Measurements from ENCODE around the gene CCDC97.

The CCDC97 gene

DNA sequence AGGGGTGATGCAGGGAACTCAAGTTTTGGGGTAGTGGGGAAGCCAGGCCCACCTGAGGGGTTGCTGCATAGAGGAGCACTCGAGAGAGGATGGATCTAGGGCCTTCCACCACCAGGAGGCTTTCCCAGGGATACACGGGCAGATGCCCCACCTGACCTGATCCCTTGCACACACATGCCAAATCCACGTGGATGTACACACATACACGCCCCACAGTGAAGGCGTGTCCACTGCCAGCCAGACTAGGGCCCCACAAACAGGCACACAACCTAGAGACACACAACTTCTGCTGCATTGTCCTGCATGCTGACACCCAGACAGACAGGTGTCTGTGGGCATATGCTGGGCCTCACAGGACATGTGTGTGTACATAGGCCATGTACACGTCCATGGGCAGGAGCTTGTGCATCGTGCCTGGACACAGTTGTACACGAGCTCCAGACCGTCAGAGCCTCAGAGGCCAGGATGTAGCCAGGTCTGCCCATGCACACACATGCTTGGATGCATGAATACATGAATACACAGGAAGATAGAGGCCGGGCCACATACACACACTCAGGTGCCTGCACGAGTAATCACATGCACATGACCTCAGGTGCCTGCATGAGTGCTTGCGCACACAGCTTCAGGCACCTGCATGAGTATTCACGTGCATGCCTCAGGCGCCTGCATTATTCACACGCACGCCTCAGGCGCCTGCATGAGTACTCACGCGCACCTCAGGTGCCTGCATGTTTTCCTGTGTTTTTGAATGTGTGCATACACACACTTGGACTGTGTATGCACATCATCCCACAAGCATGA, 8.9 kb downstream of the CCDC97 start:
- H3K4me3 ChIP-seq (ENCODE audit: low read depth, low read length) = no peak overlapping the region

DNA sequence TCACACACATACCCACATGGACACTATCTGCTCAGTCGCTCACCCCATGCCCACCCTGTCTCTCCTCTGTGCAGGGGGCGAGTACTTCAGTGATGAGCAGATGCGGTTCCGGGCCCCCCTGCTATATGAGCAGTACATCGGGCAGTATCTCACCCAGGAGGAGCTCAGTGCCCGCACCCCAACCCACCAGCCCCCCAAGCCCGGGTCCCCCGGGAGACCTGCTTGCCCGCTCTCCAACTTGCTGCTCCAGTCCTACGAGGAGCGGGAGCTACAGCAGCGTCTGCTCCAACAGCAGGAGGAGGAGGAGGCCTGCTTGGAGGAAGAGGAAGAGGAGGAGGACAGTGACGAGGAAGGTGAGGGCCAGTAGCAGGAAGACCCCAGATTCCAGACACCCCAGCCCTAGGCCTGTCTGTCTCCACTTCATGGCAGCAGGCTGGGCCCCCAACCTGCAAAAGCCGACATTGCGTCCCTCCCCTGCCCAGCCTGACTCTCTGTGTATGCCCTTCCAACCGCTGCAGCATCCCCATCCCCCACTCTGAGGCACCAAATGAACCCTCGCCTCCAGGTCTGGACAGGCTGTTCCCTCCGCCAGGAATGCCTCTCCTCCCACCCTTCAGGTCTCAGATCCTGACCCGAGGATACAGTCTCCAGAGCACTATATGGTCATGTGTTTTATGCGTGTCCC, 9.7 kb downstream of the CCDC97 start:
- H3K4me3 ChIP-seq (ENCODE audit: low read depth, low read length) = no peak overlapping the region

DNA sequence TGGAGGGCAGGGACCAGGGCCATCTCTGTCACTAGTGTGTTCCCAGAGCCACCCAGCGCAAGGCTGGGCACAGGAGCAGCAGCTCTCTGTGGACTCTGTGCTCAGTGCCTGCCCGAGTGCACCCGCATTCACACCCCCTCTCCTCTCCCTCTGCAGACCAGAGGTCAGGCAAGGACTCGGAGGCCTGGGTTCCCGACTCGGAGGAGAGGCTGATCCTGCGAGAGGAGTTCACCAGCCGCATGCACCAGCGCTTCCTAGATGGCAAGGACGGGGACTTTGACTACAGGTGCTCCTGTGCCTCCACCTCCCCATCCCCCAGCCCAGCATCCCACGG, 10.2 kb downstream of the CCDC97 start:
- no peak overlapping the region for H3K4me3 ChIP-seq (ENCODE audit: low read depth, low read length)

- H3K4me3 ChIP-seq (ENCODE audit: low read depth, low read length) = no peak overlapping the region
Observed at GRCh38 chr19:41320568-41320967, 10.6 kb downstream of the CCDC97 start.

DNA sequence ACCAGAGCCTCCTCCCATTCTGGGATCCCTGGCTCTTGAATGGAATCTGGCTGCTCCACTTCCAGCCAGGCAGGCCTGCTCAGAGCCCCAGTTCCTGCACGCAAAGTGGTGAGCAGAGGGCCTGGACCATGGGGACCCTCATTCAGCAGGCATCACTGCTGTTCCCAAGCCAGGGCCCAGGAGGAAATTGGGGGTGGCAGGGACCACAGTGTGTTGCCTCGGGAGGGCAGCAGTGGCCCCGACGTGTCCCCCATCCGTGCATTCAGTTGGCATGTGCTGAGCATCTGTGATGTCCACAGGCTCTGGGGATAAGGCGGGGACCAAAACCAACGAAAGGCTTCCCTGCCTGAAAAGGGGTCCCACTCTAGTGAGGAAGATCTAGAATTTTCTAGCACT, 11.2 kb downstream of the CCDC97 start:
- H3K4me3 ChIP-seq (ENCODE audit: low read depth, low read length) = no peak overlapping the region

- no peak overlapping the region for H3K4me3 ChIP-seq (ENCODE audit: low read depth, low read length)
Observed at GRCh38 chr19:41321600-41322270, 11.8 kb downstream of the CCDC97 start.

DNA sequence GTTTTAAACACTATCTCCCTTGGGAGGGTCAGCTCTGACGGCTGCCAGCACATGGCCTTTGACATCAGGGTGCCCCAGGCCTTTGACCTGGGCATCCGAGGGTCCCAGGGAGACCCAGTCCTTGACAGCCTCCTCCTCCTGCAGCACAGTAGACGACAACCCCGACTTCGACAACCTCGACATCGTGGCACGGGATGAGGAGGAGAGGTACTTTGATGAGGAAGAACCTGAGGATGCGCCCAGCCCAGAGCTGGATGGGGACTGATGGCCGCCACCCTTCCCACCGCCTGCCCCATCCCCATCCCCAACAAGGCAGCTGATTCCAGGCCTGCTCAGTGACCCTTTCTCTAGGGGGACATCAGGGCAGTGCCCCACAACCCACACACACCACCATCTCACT, 12.5 kb downstream of the CCDC97 start:
- no peak overlapping the region for H3K4me3 ChIP-seq (ENCODE audit: low read depth, low read length)

GRCh38 chr19:41323023-41323422, 13.1 kb downstream of the CCDC97 start:
- no peak overlapping the region for H3K4me3 ChIP-seq (ENCODE audit: low read depth, low read length)

DNA sequence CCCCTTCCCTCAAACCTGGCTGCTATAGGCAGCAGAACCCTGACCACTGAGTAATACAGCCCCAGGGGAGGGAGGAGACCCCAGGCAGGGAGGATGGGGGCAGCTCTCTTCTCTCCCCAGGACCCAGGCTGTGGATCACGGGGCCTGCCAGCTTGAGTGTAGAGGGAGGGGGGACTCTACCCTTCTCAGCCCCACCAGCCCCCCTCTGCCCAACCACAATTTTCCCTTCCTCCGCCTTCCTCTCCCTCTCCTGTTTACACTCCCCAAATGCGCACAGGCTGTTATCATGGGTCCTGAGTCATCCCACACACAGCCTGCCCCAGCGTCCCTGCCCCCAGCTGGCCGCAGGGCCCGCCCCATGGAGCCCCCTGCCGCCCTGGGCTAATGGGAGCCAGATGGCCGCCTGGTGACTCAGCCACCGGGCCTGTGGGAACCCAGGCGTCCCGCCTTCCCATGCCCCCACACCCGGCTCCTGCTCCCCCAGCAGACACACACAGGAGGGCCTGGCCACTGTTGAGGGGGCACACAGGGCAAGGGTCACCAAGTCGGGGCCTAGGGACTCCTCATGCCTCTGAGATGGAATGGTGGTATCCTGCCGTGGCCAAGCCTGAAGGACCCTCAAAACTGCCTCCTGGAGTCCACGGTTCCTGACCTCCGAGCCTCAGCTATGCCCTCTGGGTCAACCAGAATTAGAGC, 13.6 kb downstream of the CCDC97 start:
- no peak overlapping the region for H3K4me3 ChIP-seq (ENCODE audit: low read depth, low read length)

DNA sequence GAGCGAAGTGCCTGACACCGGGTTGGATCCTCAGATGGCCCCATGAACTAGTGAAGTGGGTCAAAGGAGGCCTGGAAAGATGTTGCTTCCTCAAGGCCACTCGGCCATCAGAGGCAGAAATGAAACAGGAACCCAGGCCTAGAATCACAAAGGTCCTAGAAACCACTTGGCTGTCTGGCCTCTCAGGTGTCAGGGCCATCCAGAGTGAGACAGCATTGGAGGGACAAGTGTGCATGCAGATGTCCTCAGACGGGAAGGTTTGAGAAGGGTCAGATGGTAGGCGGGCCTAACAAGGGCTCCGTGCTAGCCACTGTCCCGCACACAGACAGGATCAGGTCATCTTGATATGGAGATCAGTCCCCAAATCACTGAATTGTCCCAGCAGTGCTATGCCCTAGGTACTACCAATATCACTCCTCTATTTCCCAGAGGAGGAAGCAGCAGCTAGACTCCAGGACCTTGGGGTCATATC, 14.3 kb downstream of the CCDC97 start:
- H3K4me3 ChIP-seq (ENCODE audit: low read depth, low read length) = no peak overlapping the region

- H3K4me3 ChIP-seq (ENCODE audit: low read depth, low read length) = peak overlapping the region; percentile 17
Observed at GRCh38 chr19:41324921-41325639, 15.1 kb downstream of the CCDC97 start.

GRCh38 chr19:41325640-41325946, 15.6 kb downstream of the CCDC97 start:
- H3K4me3 ChIP-seq (ENCODE audit: low read depth, low read length) = no peak overlapping the region

DNA sequence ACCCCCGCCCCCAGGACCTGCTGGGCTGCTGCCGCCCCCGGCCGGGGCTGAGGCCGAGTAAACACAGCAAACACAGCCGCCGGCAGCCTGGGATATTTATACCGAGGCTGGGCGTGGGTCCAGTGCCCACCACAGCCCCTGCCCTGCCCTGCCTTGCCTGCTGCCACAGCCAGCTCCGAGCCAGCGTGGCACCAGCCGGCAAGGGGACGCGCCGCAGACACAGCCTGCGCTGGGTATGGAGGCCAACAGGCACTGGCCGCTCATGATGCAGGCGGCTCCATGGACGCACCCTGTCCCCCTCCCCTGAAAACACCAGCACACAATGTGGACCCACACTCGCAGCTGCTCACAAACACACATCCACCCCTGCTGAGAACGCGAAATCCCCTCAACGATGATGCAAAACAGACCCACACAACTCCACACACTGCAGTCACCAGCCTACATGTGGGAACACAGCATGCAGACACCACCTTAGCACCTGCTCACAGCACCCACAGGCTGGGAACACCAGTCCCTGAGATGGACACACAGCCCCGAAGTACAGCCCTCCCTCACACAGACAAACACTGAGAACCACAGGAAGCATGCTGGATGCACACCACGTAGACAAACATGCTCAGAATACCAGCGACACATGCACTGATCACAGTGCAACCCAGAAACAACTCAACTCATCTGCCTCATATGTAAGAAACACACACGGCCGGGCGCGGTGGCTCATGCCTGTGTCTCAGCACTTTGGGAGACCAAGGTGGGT, 16.2 kb downstream of the CCDC97 start:
- no peak overlapping the region for H3K4me3 ChIP-seq (ENCODE audit: low read depth, low read length)

- H3K4me3 ChIP-seq (ENCODE audit: low read depth, low read length) = no peak overlapping the region
Observed at GRCh38 chr19:41327076-41327575, 17.2 kb downstream of the CCDC97 start.

GRCh38 chr19:41327576-41328156, 17.7 kb downstream of the CCDC97 start:
- H3K4me3 ChIP-seq (ENCODE audit: low read depth, low read length) = no peak overlapping the region

DNA sequence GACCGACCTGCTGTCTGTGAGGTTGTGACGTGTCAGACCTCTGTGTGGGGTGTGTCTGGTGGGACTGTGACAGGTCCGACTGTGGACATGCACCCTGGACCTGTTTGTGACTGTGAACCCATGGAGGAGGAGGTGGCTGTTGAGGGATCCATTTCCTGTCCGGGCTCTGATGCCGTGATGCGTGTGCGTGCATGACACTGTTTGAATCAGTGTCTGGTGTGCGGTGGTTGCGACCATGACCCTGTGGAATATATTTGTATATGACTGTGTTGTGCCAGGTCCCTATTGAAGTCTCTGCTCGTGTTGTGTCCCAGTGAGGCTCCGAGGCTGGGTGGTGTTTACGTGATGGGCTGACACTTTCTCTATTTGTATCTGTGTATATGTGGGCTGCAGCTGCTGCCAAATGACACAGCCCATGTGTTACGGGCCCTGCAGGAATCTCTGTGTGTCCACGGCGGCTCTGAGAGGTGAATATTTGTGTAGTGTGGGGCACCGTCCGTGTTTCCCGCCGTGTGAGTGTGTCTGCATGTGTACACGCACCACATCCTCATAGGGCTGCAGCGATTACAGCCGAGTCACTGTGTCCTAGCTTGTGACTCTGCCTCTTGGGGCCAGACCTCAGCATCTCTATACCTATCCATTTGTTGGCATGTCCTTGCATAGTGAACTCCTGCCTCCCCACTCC, 18.3 kb downstream of the CCDC97 start:
- no peak overlapping the region for H3K4me3 ChIP-seq (ENCODE audit: low read depth, low read length)

GRCh38 chr19:41328842-41329225, 18.9 kb downstream of the CCDC97 start:
- H3K4me3 ChIP-seq (ENCODE audit: low read depth, low read length) = no peak overlapping the region

- no peak overlapping the region for H3K4me3 ChIP-seq (ENCODE audit: low read depth, low read length)
Observed at GRCh38 chr19:41330481-41330880, 20.5 kb downstream of the CCDC97 start.
